ENCODE measurements around the gene DHX15. TPM values are rescaled to one million over a fixed set of nuclear protein-coding genes. Genes with fewer than 3 reads are reported as not detected.

The DHX15 gene
- total and polyA plus RNA-seq, 2 experiments from 2014 or later: 226 to 372 TPM

GRCh38 chr4:24614881-24615280 lies 30.5 kb upstream of the DHX15 start:
- no peak for DNase-seq (ENCODE audit: low spot score)

More at GRCh38 chr4:24614881-24615280, 30.5 kb upstream of the DHX15 start:
- Histone ChIP-seq H3K9me2 (ENCODE audit: insufficient read depth) (peaks cover 6% of the 10 kb centered on the region; the same call in 1 of the 2 replicates), H3K79me2 (replicated peaks; ENCODE audit: insufficient read depth) (no peaks in the 10 kb centered on the region), H3K4me2 (no peak overlapping the region), H3F3A (replicated peaks; ENCODE audit: low read depth) (no peaks in the 10 kb centered on the region), H3K27me3 (ENCODE audit: insufficient read depth) (no peaks in the 10 kb centered on the region), H3K4me1 (ENCODE audit: insufficient read depth) (no peaks in the 10 kb centered on the region), H3K36me3 (ENCODE audit: insufficient read depth) (no peaks in the 10 kb centered on the region), H2AFZ (peak overlapping the region; percentile 63; the same call in 1 of the 2 replicates), H4K20me1 (replicated peaks; ENCODE audit: insufficient read depth) (no peaks in the 10 kb centered on the region), H3K4me3 (no peak overlapping the region), H3K27ac (ENCODE audit: low read depth) (no peak overlapping the region)
- Mint-ChIP-seq H3K27me3 (ENCODE audit: insufficient read depth, low read depth, poor library complexity) (peaks cover 2% of the 10 kb centered on the region), H3K27ac (no peak overlapping the region), H3K36me3 (ENCODE audit: low read depth) (no peaks in the 10 kb centered on the region), H3K9me3 (peaks cover 3% of the 10 kb centered on the region; the same call in 2 of the 3 replicates), H3K4me3 (no peak overlapping the region), H3K4me1 (no peaks in the 10 kb centered on the region)
- no peak for TF ChIP-seq REST (IDR thresholded peaks at IDR 0.05; ENCODE audit: unreplicated experiment)
- TF ChIP-seq CREB1 (CRISPR knock-in tag; IDR thresholded peaks at IDR 0.05; ENCODE audit: low read depth): no peak
- TF ChIP-seq ETS1 (IDR thresholded peaks at IDR 0.05): no peak
- no peak for TF ChIP-seq STAT1 (IDR thresholded peaks at IDR 0.05; ENCODE audit: unreplicated experiment)
- no peak for TF ChIP-seq EZH2 (IDR thresholded peaks at IDR 0.05; ENCODE audit: low read depth, unreplicated experiment)
- no peak for TF ChIP-seq NANOG (IDR thresholded peaks at IDR 0.05; ENCODE audit: borderline replicate concordance)
- no peak for TF ChIP-seq ZNF114 (CRISPR knock-in tag; IDR thresholded peaks at IDR 0.05)
- no peak for TF ChIP-seq CTCF (conservative IDR thresholded peaks at IDR 0.05; ENCODE audit: low read depth in 2 of 2)
- TF ChIP-seq EZH2phosphoT487 (IDR thresholded peaks at IDR 0.05; ENCODE audit: unreplicated experiment): no peak
- TF ChIP-seq ZNF331 (CRISPR knock-in tag; IDR thresholded peaks at IDR 0.05; ENCODE audit: low read depth): no peak
- TF ChIP-seq JUNB (IDR thresholded peaks at IDR 0.05; ENCODE audit: unreplicated experiment): no peak
- no peak for TF ChIP-seq POLR2AphosphoS5 (IDR thresholded peaks at IDR 0.05; ENCODE audit: low read depth)
- TF ChIP-seq ZNF462 (CRISPR knock-in tag; IDR thresholded peaks at IDR 0.05): no peak
- no peak for ATAC-seq

All from GM23338 (cell line).